H1 (cell line): ENCODE results near the gene DCBLD2. TPM values are rescaled to one million over a fixed set of nuclear protein-coding genes. Genes with fewer than 3 reads are reported as not detected.

ENCODE experiments used
- CTCF ChIA-PET: fragments of 300-600 bp; sonication (Branson Sonifier 250); formaldehyde crosslinking; loops from one replicate; lab custom pipeline; 2021; ENCODE audit not compliant: partially characterized antibody; lab: Charles Lee
- POLR2A ChIA-PET: fragments of 300-600 bp; sonication (Branson Sonifier 250); formaldehyde crosslinking; loops from one replicate; lab custom pipeline; 2021; ENCODE audit warnings: inconsistent platforms; ENCODE audit not compliant: partially characterized antibody; lab: Charles Lee
- DNase-seq, 2 experiments: peaks; one replicate each; pipeline versions ENCODE4 v3.0.0 to v3.0.0-alpha.2; 2010 to 2022; ENCODE audit warnings: low spot score in 2 of 2, low read depth in 1 of 2, mixed read lengths in 1 of 2
- FAIRE-seq: peaks from 2 replicates; lab custom pipeline; 2011; peaks lifted over from hg19 to GRCh38; lab: Jason Lieb, UNC
- H2AFZ ChIP-seq: 2 replicates; pipeline ENCODE4 v1.8.1; 2012; ENCODE audit warnings: low read length, inconsistent platforms
- H2AK5ac ChIP-seq: 2 replicates; pipeline ENCODE4 v1.6.1; 2013; ENCODE audit warnings: low read depth, low read length
- H2BK120ac ChIP-seq: replicated peaks from 2 replicates; pipeline ENCODE3; 2013; ENCODE audit warnings: low read depth, low read length, inconsistent platforms
- H2BK12ac ChIP-seq: 2 replicates; pipeline ENCODE4 v1.6.1; 2013; ENCODE audit warnings: low read depth, low read length
- H2BK15ac ChIP-seq: 2 replicates; pipeline ENCODE4 v1.6.1; 2013; ENCODE audit warnings: low read length
- H2BK20ac ChIP-seq: 2 replicates; pipeline ENCODE4 v1.6.1; 2013; ENCODE audit warnings: low read length
- H2BK5ac ChIP-seq: 2 replicates; pipeline ENCODE4 v1.6.1; 2013; ENCODE audit warnings: low read depth, low read length
- H3K14ac ChIP-seq: 2 replicates; pipeline ENCODE4 v1.6.1; 2013; ENCODE audit warnings: inconsistent platforms; ENCODE audit not compliant: insufficient read length
- H3K18ac ChIP-seq: 2 replicates; pipeline ENCODE4 v1.6.1; 2013; ENCODE audit warnings: low read length; ENCODE audit errors: extremely low read depth
- H3K23ac ChIP-seq: 2 replicates; pipeline ENCODE4 v1.6.1; 2013; ENCODE audit warnings: inconsistent platforms; ENCODE audit not compliant: insufficient read length
- H3K23me2 ChIP-seq: 2 replicates; pipeline ENCODE4 v1.6.1; 2013; ENCODE audit warnings: low read depth, low read length
- H3K27ac ChIP-seq: 2 replicates; pipeline ENCODE4 v1.6.1; 2011; ENCODE audit warnings: low read depth, low read length, inconsistent platforms
- H3K27me3 ChIP-seq, 4 experiments: replicated peaks in 1 of 4; 1 replicate in 1 of 4; 2 replicates in 3 of 4; pipeline versions ENCODE4 v1.6.1 to v1.8.1; 2011 to 2013; ENCODE audit warnings: low read length in 3 of 4, mild to moderate bottlenecking in 3 of 4, inconsistent platforms in 2 of 4, mixed read lengths in 2 of 4, moderate library complexity in 1 of 4; ENCODE audit not compliant: control insufficient read depth in 3 of 4, insufficient read depth in 3 of 4; ENCODE audit errors: extremely low read depth in 1 of 4
- H3K36me3 ChIP-seq, 4 experiments: 2 replicates each; pipeline versions ENCODE4 v1.6.1 to v1.8.1; 2011 to 2013; ENCODE audit warnings: mild to moderate bottlenecking in 4 of 4, low read length in 3 of 4, moderate library complexity in 2 of 4, control low read depth in 1 of 4, inconsistent platforms in 1 of 4; ENCODE audit not compliant: insufficient read depth in 4 of 4, control insufficient read depth in 2 of 4
- H3K4ac ChIP-seq: replicated peaks from 2 replicates; pipeline ENCODE3; 2013; ENCODE audit warnings: low read length, low read depth, mixed read lengths, inconsistent platforms; ENCODE audit not compliant: insufficient read length
- H3K4me1 ChIP-seq, 4 experiments: replicated peaks in 1 of 4; 1 replicate in 1 of 4; 2 replicates in 3 of 4; pipeline versions ENCODE4 v1.6.1 to v1.8.1; 2011 to 2013; ENCODE audit warnings: low read length in 3 of 4, inconsistent platforms in 2 of 4, mixed read lengths in 1 of 4; ENCODE audit not compliant: insufficient read depth in 4 of 4, control insufficient read depth in 3 of 4
- H3K4me2 ChIP-seq, 2 experiments: 2 replicates each; pipeline versions ENCODE4 v1.6.1 to v1.8.1; 2011 to 2013; ENCODE audit warnings: low read depth in 2 of 2, low read length in 2 of 2, control low read depth in 1 of 2, inconsistent platforms in 1 of 2, mild to moderate bottlenecking in 1 of 2; ENCODE audit not compliant: insufficient read depth in 1 of 2
- H3K4me3 ChIP-seq, 4 experiments: fragments of 200-600, 300-600 bp in 1 of 4; sonication (generic), shearing (Covaris generic), sonication (Bioruptor Twin) in 1 of 4; 2 replicates each; pipeline versions ENCODE4 v1.5.1 to v1.8.1; 2011 to 2016; ENCODE audit warnings: low read length in 4 of 4, low read depth in 3 of 4, control low read depth in 2 of 4, inconsistent platforms in 2 of 4, mild to moderate bottlenecking in 2 of 4, mixed read lengths in 1 of 4, moderate library complexity in 1 of 4; ENCODE audit not compliant: insufficient read depth in 2 of 4; ENCODE audit errors: extremely low read depth in 1 of 4
- H3K56ac ChIP-seq: replicated peaks from 2 replicates; pipeline ENCODE3; 2013; ENCODE audit warnings: low read depth, mild to moderate bottlenecking, mixed read lengths, low read length, inconsistent platforms; ENCODE audit not compliant: insufficient read length
- H3K79me1 ChIP-seq: 2 replicates; pipeline ENCODE4 v1.6.1; 2013; ENCODE audit warnings: low read depth, low read length, control low read depth
- H3K79me2 ChIP-seq, 2 experiments: 2 replicates each; pipeline versions ENCODE4 v1.6.1 to v1.8.1; 2012 to 2013; ENCODE audit warnings: low read length in 2 of 2, mild to moderate bottlenecking in 2 of 2, inconsistent platforms in 1 of 2; ENCODE audit not compliant: insufficient read depth in 2 of 2, control insufficient read depth in 1 of 2
- H3K9ac ChIP-seq, 4 experiments: replicated peaks in 1 of 4; 1 replicate in 1 of 4; 2 replicates in 3 of 4; pipeline versions ENCODE4 v1.6.1 to v1.8.1; 2011 to 2013; ENCODE audit warnings: low read depth in 3 of 4, low read length in 3 of 4, control low read depth in 2 of 4, mild to moderate bottlenecking in 2 of 4, moderate library complexity in 2 of 4, inconsistent platforms in 1 of 4; ENCODE audit errors: extremely low read depth in 1 of 4
- H3K9me3 ChIP-seq, 2 experiments: 2 replicates each; pipeline versions ENCODE4 v1.6.1 to v1.8.1; 2012 to 2013; ENCODE audit warnings: mild to moderate bottlenecking in 2 of 2, moderate library complexity in 2 of 2, control low read depth in 1 of 2, inconsistent platforms in 1 of 2, low read depth in 1 of 2, low read length in 1 of 2, mixed read lengths in 1 of 2; ENCODE audit not compliant: insufficient read depth in 2 of 2
- H4K20me1 ChIP-seq, 2 experiments: replicated peaks in 1 of 2; 2 replicates each; pipeline versions ENCODE3 to v1.8.1; 2011 to 2013; ENCODE audit warnings: inconsistent platforms in 2 of 2, low read length in 2 of 2, mild to moderate bottlenecking in 1 of 2; ENCODE audit not compliant: insufficient read depth in 2 of 2, control insufficient read depth in 1 of 2
- H4K5ac ChIP-seq: 2 replicates; pipeline ENCODE4 v1.6.1; 2013; ENCODE audit warnings: low read length, low read depth, mixed read lengths, inconsistent platforms; ENCODE audit not compliant: insufficient read length
- H4K8ac ChIP-seq: 2 replicates; pipeline ENCODE4 v1.8.0; 2013; ENCODE audit warnings: mild to moderate bottlenecking, moderate library complexity, low read length, inconsistent platforms; ENCODE audit not compliant: insufficient read depth; ENCODE audit errors: extremely low read depth
- H4K91ac ChIP-seq: replicated peaks from 2 replicates; pipeline ENCODE3; 2013; ENCODE audit warnings: low read length, mixed read lengths, inconsistent platforms; ENCODE audit not compliant: insufficient read length
- WGBS, 2 experiments: shearing (Covaris generic) in 1 of 2; methylation state at CpG; one replicate each; pipeline versions ENCODE4 v1.1.6 to v1.1.7; 2013 to 2015; ENCODE audit warnings: low lambda C conversion rate in 2 of 2, mixed read lengths in 2 of 2, inconsistent platforms in 1 of 2, low coverage in 1 of 2, missing lambda C conversion rate in 1 of 2; ENCODE audit not compliant: insufficient replicate concordance in 2 of 2, insufficient coverage in 1 of 2, insufficient read length in 1 of 2; ENCODE audit errors: extremely low coverage in 1 of 2, missing lambda C conversion rate in 1 of 2; 5-methylcytosine and 5-hydroxymethylcytosine counted together
- polyA plus RNA-seq, 7 experiments: library from polyadenylated mRNA; depleted of rRNA in 3 of 7; stranded (reverse) in 5 of 7; unstranded in 2 of 7; fragments of >200 nt in 5 of 7; fragments of 200-250 nt in 2 of 7; gene quantifications; 1 replicate in 5 of 7; 2 replicates in 1 of 7; 4 replicates in 1 of 7; pipeline versions ENCODE4 v1.2.1 to v1.2.3, GENCODE V29; 2011 to 2013; ENCODE audit warnings: missing spikeins in 2 of 7, mixed read lengths in 2 of 7
- total RNA-seq: library from RNA; stranded (reverse); fragmentation: NEBNext Ultra II Directional; extraction: Animal tissue kit (Norgen Biotek cat#: 25700); gene quantifications from 2 replicates; pipeline ENCODE4 v1.2.1, GENCODE V29; 2021

Gene DCBLD2
- total and polyA plus RNA-seq, 2 of the 8 experiments (the other 6 are each of a cell fraction or from before 2014, with no cell fraction given): 19.6 to 63.8 TPM

- Histone ChIP-seq H3K27me3 (no peaks in the 10 kb centered on the region), H2BK12ac (no peak overlapping the region), H3K56ac (no peak overlapping the region), H3K23ac (no peak overlapping the region), H2AK5ac (no peak overlapping the region), H3K79me1 (no peaks in the 10 kb centered on the region), H2BK120ac (no peak overlapping the region), H3K4me3 (no peak overlapping the region), H3K4ac (no peak overlapping the region), H3K18ac (no peak overlapping the region), H3K4me1 (peaks cover 0 to 3% (median 0%) of the 10 kb centered on the region in 4 experiments; a peak in 1 of 7 replicates), H2BK15ac (no peak overlapping the region), H3K4me2 (no peak overlapping the region), H4K8ac (no peak overlapping the region), H2AFZ (no peak overlapping the region), H4K91ac (no peak overlapping the region), H3K36me3 (no peaks in the 10 kb centered on the region), H4K20me1 (no peaks in the 10 kb centered on the region), H2BK5ac (no peak overlapping the region), H3K9ac (no peak overlapping the region), H3K9me3 (no peaks in the 10 kb centered on the region), H2BK20ac (no peak overlapping the region), H3K79me2 (no peaks in the 10 kb centered on the region), H4K5ac (no peak overlapping the region), H3K23me2 (no peaks in the 10 kb centered on the region), H3K14ac (no peak overlapping the region), H3K27ac (no peak overlapping the region)
- CTCF ChIA-PET: interaction anchor here (0.7 to 1.3 kb wide), 3 partner anchors 16 to 162 kb away, joined by 3 read pairs; no protein-coding TSS in a partner anchor
- DNase-seq: no peak
- no peak for FAIRE-seq
- WGBS, 2 experiments: 94% methylated on average over 2 of the region's 2 CpGs; no CpG with 5 or more reads in 1 of the 2 experiments
- POLR2A ChIA-PET: no interaction called here
Observed at GRCh38 chr3:98759629-98760028, 141.9 kb downstream of the DCBLD2 start.
